WERI-Rb-1 (cell line): ENCODE measurements around the gene SPRED2.

Experiments
- DNase-seq: peaks from one replicate; pipeline ENCODE4 v3.0.0-alpha.2; 2020
- H3K27ac ChIP-seq: fragments of 250-450 bp; sonication (Bioruptor Pico); 2 replicates; pipeline ENCODE4 v1.5.1; 2020; ENCODE audit warnings: mild to moderate bottlenecking, moderate library complexity
- H3K27me3 ChIP-seq: fragments of 250-450 bp; sonication (Bioruptor Pico); 2 replicates; pipeline ENCODE4 v1.5.1; 2021; ENCODE audit warnings: mild to moderate bottlenecking, low read depth, moderate library complexity; ENCODE audit not compliant: insufficient read depth, severe bottlenecking
- H3K36me3 ChIP-seq: fragments of 250-450 bp; sonication (Bioruptor Pico); 2 replicates; pipeline ENCODE4 v1.5.1; 2020; ENCODE audit warnings: mild to moderate bottlenecking, moderate library complexity
- H3K4me3 ChIP-seq: 2 replicates; pipeline ENCODE4 v1.5.1; 2011; ENCODE audit warnings: low read depth, mild to moderate bottlenecking, control low read depth, low read length
- H3K9me3 ChIP-seq: fragments of 250-450 bp; sonication (Bioruptor Pico); 2 replicates; pipeline ENCODE4 v1.5.1; 2021; ENCODE audit warnings: mild to moderate bottlenecking, moderate library complexity; ENCODE audit not compliant: severe bottlenecking
- TF ChIP-seq, protein P1 (sequence below): IDR thresholded peaks from 2 replicates; pipeline ENCODE4 v1.5.1; 2011; ENCODE audit warnings: low read depth, mild to moderate bottlenecking, control low read depth, inconsistent platforms, low read length

Gene SPRED2

DNA sequence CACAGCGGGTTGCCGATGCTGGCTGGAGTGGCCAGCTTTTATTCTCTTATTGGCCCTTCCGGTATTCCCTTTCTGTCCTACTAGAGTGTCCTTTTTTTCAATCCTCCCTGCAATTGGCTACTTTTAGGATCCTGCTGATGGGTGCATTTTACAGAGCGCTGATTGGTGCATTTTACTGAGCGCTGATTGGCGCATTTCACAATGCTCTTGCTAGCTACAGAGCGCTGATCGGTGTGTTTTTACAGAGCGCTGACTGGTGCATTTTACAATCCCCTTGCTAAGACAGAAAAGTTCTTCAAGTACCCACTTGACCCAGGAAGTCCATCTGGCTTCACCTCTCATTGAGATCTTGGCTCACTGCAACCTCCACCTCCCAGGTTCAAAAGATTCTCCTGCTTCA, 44.4 kb upstream of the SPRED2 start:
- Histone ChIP-seq H3K27ac (no peak overlapping the region), H3K27me3 (peaks cover 74% of the 10 kb centered on the region), H3K36me3 (no peaks in the 10 kb centered on the region), H3K4me3 (no peak overlapping the region), H3K9me3 (peaks cover 39% of the 10 kb centered on the region)
- TF ChIP-seq, protein P1, sequence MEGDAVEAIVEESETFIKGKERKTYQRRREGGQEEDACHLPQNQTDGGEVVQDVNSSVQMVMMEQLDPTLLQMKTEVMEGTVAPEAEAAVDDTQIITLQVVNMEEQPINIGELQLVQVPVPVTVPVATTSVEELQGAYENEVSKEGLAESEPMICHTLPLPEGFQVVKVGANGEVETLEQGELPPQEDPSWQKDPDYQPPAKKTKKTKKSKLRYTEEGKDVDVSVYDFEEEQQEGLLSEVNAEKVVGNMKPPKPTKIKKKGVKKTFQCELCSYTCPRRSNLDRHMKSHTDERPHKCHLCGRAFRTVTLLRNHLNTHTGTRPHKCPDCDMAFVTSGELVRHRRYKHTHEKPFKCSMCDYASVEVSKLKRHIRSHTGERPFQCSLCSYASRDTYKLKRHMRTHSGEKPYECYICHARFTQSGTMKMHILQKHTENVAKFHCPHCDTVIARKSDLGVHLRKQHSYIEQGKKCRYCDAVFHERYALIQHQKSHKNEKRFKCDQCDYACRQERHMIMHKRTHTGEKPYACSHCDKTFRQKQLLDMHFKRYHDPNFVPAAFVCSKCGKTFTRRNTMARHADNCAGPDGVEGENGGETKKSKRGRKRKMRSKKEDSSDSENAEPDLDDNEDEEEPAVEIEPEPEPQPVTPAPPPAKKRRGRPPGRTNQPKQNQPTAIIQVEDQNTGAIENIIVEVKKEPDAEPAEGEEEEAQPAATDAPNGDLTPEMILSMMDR, result no peak
- no peak for DNase-seq

DNA sequence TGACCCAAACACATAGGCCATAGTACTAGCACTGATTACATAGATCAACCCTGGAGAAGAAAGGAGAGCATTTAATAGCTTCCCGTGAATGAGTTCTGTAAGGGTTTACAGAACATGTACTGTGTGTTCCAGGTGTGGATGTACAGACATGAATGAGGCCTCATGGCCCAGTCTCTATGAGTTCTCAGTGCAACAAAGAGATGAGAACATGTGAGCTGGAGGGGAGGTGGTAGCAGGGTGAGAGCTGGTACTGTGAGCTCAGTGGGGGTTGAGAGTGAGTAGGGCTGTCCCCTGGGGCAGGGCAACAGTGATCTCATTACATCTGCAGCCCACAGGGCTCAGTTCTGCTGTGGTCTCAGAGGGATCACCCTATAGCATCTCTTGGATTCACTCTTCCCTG, 42.6 kb upstream of the SPRED2 start:
- DNase-seq, result no peak

DNA sequence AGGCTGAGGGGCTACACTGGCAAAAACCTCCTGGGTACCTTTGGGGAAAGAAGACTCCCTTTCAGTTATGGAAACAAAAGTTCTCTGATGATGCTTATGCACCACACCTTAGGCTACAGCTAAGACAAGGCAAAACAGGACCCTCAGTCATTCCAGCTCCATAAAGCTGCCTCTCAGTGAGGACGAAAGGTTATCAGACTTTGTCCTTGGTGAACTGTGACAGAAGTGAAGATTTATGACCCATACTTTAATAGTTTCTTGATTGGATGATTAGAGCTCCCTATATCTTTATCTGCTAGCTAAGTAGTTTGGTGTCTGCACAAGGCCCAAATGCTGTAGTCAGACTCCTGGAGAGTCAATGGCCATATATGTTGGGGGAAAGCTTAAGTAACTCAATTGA, 40.6 kb upstream of the SPRED2 start:
- Histone ChIP-seq H3K36me3 (no peaks in the 10 kb centered on the region), H3K9me3 (peaks cover 28% of the 10 kb centered on the region), H3K27ac (no peak overlapping the region), H3K27me3 (peaks cover 60% of the 10 kb centered on the region), H3K4me3 (no peak overlapping the region)
- TF ChIP-seq, protein P1, result no peak
- no peak for DNase-seq

More for the DNA sequence above, 42.6 kb upstream of the SPRED2 start:
- no peaks in the 10 kb centered on the region for H3K36me3 ChIP-seq
- peaks cover 32% of the 10 kb centered on the region for H3K9me3 ChIP-seq
- TF ChIP-seq, protein P1, result no peak
- peaks cover 67% of the 10 kb centered on the region for H3K27me3 ChIP-seq
- no peak overlapping the region for H3K4me3 ChIP-seq
- no peak overlapping the region for H3K27ac ChIP-seq

DNA sequence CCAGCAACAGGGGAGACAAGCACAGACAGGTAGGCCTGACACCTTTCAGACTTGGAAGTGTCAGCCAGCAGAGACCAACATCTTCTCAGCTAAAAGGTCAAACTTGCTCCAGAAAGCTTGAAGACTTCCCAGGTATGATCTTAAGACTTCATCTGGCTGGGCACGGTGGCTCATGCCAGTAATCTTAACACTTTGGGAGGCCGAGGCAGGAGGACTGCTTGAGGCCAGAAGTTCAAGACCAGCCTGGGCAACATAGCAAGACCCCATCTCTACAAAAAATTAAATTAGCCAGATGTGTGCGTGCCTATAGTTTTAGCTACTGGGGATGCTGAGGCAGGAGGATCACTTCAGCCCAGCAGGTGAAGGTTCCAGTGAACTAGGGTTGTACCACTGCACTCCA, 39.0 kb upstream of the SPRED2 start:
- peaks cover 50% of the 10 kb centered on the region for H3K27me3 ChIP-seq
- H3K4me3 ChIP-seq, result no peak overlapping the region
- DNase-seq, result no peak
- H3K27ac ChIP-seq, result no peak overlapping the region
- H3K9me3 ChIP-seq, result peaks cover 17% of the 10 kb centered on the region
- TF ChIP-seq, protein P1, result no peak
- H3K36me3 ChIP-seq, result no peaks in the 10 kb centered on the region

DNA sequence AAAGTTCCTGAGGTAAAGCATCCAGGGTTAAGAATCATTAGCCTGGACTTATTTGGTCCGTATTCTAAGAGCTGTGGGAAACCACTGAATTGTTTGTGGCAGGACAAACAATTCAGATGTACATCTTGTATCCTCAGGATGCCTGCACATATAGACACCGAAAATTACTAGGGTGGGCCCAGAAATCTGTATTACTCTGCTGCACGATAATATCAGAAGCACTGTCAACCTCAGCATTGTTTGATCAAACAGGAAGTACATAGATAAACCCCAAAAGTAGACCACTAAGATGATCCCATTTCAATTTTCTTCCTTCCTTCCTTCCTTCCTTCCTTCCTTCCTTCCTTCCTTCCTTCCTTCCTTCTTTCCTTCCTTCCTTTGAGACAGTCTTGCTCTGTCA, 34.2 kb upstream of the SPRED2 start:
- DNase-seq, result no peak
- TF ChIP-seq, protein P1, result no peak
- Histone ChIP-seq H3K27ac (no peak overlapping the region), H3K27me3 (peaks cover 50% of the 10 kb centered on the region), H3K9me3 (peaks cover 11% of the 10 kb centered on the region), H3K4me3 (no peak overlapping the region), H3K36me3 (no peaks in the 10 kb centered on the region)

DNA sequence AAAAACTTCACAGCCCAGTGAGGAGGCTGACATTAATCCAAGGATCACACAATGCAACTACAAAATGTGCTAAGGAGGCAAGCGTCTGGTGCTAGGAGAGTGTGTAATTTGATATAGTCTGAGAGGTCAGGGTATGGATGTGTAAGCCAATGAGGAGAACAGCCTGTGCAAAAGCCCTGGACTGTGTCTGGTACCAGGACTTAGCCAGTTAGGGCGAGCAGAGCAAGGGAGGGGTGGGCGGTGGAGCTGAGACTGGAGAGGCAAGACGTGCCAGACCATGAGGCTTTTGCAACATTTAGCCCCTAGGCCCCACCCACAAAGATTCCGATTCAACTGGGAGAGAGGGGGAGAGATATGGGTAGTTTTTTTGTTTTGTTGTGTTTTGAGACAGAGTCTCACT, 33.5 kb upstream of the SPRED2 start:
- Histone ChIP-seq H3K9me3 (peaks cover 11% of the 10 kb centered on the region), H3K4me3 (no peak overlapping the region), H3K27ac (no peak overlapping the region), H3K27me3 (peaks cover 57% of the 10 kb centered on the region), H3K36me3 (no peaks in the 10 kb centered on the region)
- TF ChIP-seq, protein P1, result no peak
- DNase-seq, result peak; percentile 42
